CD4-positive, alpha-beta memory T cell (primary cell): ENCODE measurements around the gene TNRC6C. TPM values are rescaled to one million over a fixed set of nuclear protein-coding genes. Genes with fewer than 3 reads are reported as not detected.
A peak's percentile ranks its signal among the peaks of the same experiment; 100 is the strongest.
"Not testable (repeated sequence)": the region's sequence is repeated elsewhere in the genome, so short reads cannot be mapped to it uniquely, and the experiment has no call there.

Source experiments
- CTCF ChIA-PET: fragments of 350-600 bp; sonication (Branson Sonifier 250); formaldehyde crosslinking; loops from one replicate; lab custom pipeline; 2021; ENCODE audit warnings: inconsistent platforms; ENCODE audit not compliant: partially characterized antibody; lab: Charles Lee
- POLR2A ChIA-PET: fragments of 350-600 bp; sonication (Branson Sonifier 250); formaldehyde crosslinking; loops from one replicate; lab custom pipeline; 2021; ENCODE audit not compliant: partially characterized antibody; lab: Charles Lee
- DNase-seq, 5 donors: peaks; one replicate each; pipeline versions ENCODE4 v3.0.0 to v3.0.0-alpha.2; 2020 to 2022; ENCODE audit warnings: mixed read lengths in 1 of 5
- H3K27ac ChIP-seq: one replicate; pipeline ENCODE4 v1.7.0; 2013; ENCODE audit warnings: low read depth, low read length
- H3K27me3 ChIP-seq: 2 replicates; pipeline ENCODE4 v1.7.0; 2013; ENCODE audit warnings: mild to moderate bottlenecking, low read length, moderate library complexity; ENCODE audit not compliant: insufficient read depth
- H3K36me3 ChIP-seq: 2 replicates; pipeline ENCODE4 v1.7.0; 2013; ENCODE audit warnings: mild to moderate bottlenecking, low read length, moderate library complexity; ENCODE audit not compliant: insufficient read depth
- H3K4me1 ChIP-seq: 2 replicates; pipeline ENCODE4 v1.7.0; 2013; ENCODE audit warnings: mild to moderate bottlenecking, low read length, moderate library complexity; ENCODE audit not compliant: insufficient read depth
- H3K4me3 ChIP-seq, 2 donors: one replicate each; pipeline ENCODE4 v1.7.0; 2013; ENCODE audit warnings: low read length in 2 of 2, mild to moderate bottlenecking in 1 of 2
- H3K9me3 ChIP-seq, 2 donors: one replicate each; pipeline ENCODE4 v1.7.0; 2013; ENCODE audit warnings: low read length in 2 of 2, control low read depth in 1 of 2; ENCODE audit not compliant: control insufficient read depth in 1 of 2
- H3K27ac Mint-ChIP-seq, 7 donors: one replicate each; pipeline ENCODE4 v1.8.0; 2020 to 2021; ENCODE audit warnings: mixed read lengths in 7 of 7, mild to moderate bottlenecking in 6 of 7, inconsistent platforms in 3 of 7, moderate library complexity in 3 of 7
- H3K27me3 Mint-ChIP-seq, 2 donors: one replicate each; pipeline ENCODE4 v1.8.0; 2020 to 2021; ENCODE audit warnings: mixed read lengths in 2 of 2
- H3K36me3 Mint-ChIP-seq, 2 donors: one replicate each; pipeline ENCODE4 v1.8.0; 2020 to 2021; ENCODE audit warnings: mixed read lengths in 2 of 2, inconsistent platforms in 1 of 2, mild to moderate bottlenecking in 1 of 2
- H3K4me1 Mint-ChIP-seq, 4 donors: one replicate each; pipeline ENCODE4 v1.8.0; 2020 to 2021; ENCODE audit warnings: mixed read lengths in 4 of 4, mild to moderate bottlenecking in 1 of 4
- H3K4me3 Mint-ChIP-seq, 8 donors: one replicate each; pipeline ENCODE4 v1.8.0; 2020 to 2021; ENCODE audit warnings: mixed read lengths in 8 of 8, mild to moderate bottlenecking in 7 of 8, moderate library complexity in 6 of 8, inconsistent platforms in 3 of 8
- H3K9me3 Mint-ChIP-seq, 8 donors: one replicate each; pipeline ENCODE4 v1.8.0; 2020 to 2021; ENCODE audit warnings: mixed read lengths in 8 of 8, mild to moderate bottlenecking in 5 of 8, inconsistent platforms in 3 of 8, moderate library complexity in 1 of 8
- intact Hi-C: fragments of 100-400 bp; cut with micrococcal nuclease; formaldehyde crosslinking; loops from one replicate; pipeline ENCODE4 v1.15.1; 2023
- polyA plus RNA-seq, 2 donors: library from polyadenylated mRNA; unstranded; fragments of 300-500 nt; fragmentation: Illumina TruSeq; gene quantifications; one replicate each; pipeline ENCODE4 v1.2.3, GENCODE V29; 2021
- total RNA-seq, 2 experiments: library from RNA; stranded (reverse); gene quantifications; one replicate each; pipeline ENCODE4 v1.2.3, GENCODE V29; 2021

Gene TNRC6C
- total and polyA plus RNA-seq, 4 experiments from 2014 or later: 1.3 to 112 (median 57.0) TPM

- POLR2A ChIA-PET: interaction anchor here (0.6 kb wide), 1 partner anchor 1014 kb away, joined by 3 read pairs; no protein-coding TSS in a partner anchor
- no peaks in the 10 kb centered on the region for H3K27me3 ChIP-seq
- no peak overlapping the region for H3K4me3 ChIP-seq
- no peak overlapping the region for H3K27ac ChIP-seq
- H3K4me3 Mint-ChIP-seq: no peak overlapping the region
- no peaks in the 10 kb centered on the region for H3K9me3 Mint-ChIP-seq
- H3K27ac Mint-ChIP-seq: no peak overlapping the region
- CTCF ChIA-PET: interaction anchor here (0.8 to 1.3 kb wide), 4 partner anchors 19 to 107 kb away, joined by 3 to 5 read pairs (median 4); no protein-coding TSS in a partner anchor
- H3K9me3 ChIP-seq: no peaks in the 10 kb centered on the region
- H3K27me3 Mint-ChIP-seq: no peaks in the 10 kb centered on the region
- peaks cover 54 to 78% of the 10 kb centered on the region in 2 donors for H3K36me3 Mint-ChIP-seq
- H3K4me1 ChIP-seq: no peaks in the 10 kb centered on the region
- no peaks in the 10 kb centered on the region for H3K4me1 Mint-ChIP-seq
- intact Hi-C loops: no loop called here
- no peak for DNase-seq
- H3K36me3 ChIP-seq: peaks cover 73% of the 10 kb centered on the region
These were observed 111.2 kb downstream of the TNRC6C start for GRCh38 chr17:78069695-78070094.

DNA sequence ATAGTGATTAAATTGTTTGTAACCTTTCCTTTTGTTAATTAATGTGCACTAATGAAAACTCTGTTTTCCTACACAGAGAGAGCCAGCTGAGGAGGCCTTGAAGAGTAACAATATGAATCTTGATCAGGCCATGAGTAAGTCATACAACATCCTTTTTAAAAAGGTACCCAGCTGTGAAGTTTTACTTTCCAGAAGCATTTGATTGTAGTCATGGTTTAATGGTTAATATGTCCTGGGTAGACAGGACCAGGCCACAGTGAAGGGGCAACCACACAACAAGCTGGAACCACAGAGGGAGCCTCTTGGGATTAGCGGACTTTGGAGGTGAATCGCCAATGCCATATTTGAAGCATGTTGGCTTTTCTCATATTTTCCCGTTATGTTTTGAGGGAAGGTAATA, 114.5 kb downstream of the TNRC6C start:
- DNase-seq: no peak
- CTCF ChIA-PET: interaction anchor here (1.3 kb wide), 1 partner anchor 12 kb away, joined by 3 read pairs; no protein-coding TSS in a partner anchor
- Mint-ChIP-seq H3K4me1 (no peaks in the 10 kb centered on the region), H3K27ac (peak overlapping the region in 1 of 7 donors; percentile 53), H3K4me3 (no peak overlapping the region), H3K27me3 (no peaks in the 10 kb centered on the region), H3K36me3 (peaks cover 63 to 82% of the 10 kb centered on the region in 2 donors), H3K9me3 (no peaks in the 10 kb centered on the region)
- H3K4me3 ChIP-seq: no peak overlapping the region
- H3K27me3 ChIP-seq: no peaks in the 10 kb centered on the region
- no peak overlapping the region for H3K27ac ChIP-seq
- no peaks in the 10 kb centered on the region for H3K4me1 ChIP-seq
- H3K9me3 ChIP-seq: no peaks in the 10 kb centered on the region
- intact Hi-C loops: no loop called here
- H3K36me3 ChIP-seq: peaks cover 87% of the 10 kb centered on the region
- POLR2A ChIA-PET: no interaction called here

DNA sequence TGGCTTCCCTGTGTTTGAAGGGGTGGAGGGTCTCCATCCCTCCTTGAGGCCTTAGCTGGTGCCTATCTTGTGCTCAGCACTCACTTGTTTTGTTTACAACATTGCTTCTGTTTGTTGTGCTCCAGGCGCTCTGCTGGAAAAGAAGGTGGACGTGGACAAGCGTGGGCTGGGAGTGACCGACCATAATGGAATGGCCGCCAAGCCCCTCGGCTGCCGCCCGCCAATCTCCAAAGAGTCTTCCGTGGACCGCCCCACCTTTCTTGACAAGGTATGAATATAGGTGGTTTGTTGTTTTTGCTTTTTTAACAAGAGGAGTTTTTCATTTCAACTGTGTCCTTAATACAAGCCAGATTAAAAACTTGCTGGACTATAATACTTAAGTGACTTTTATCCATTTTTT, 116.5 kb downstream of the TNRC6C start:
- Mint-ChIP-seq H3K9me3 (no peaks in the 10 kb centered on the region), H3K4me1 (no peaks in the 10 kb centered on the region), H3K4me3 (no peak overlapping the region), H3K27me3 (no peaks in the 10 kb centered on the region), H3K36me3 (peaks cover 69 to 86% of the 10 kb centered on the region in 2 donors), H3K27ac (no peak overlapping the region)
- Histone ChIP-seq H3K27me3 (no peaks in the 10 kb centered on the region), H3K27ac (no peak overlapping the region), H3K36me3 (peaks cover 87% of the 10 kb centered on the region), H3K9me3 (no peaks in the 10 kb centered on the region), H3K4me1 (no peaks in the 10 kb centered on the region), H3K4me3 (no peak overlapping the region)
- CTCF ChIA-PET: interaction anchor here (1.0 kb wide), 1 partner anchor 10 kb away, joined by 4 read pairs; no protein-coding TSS in a partner anchor
- intact Hi-C loops: no loop called here
- DNase-seq: no peak
- POLR2A ChIA-PET: no interaction called here

- Mint-ChIP-seq H3K4me3 (no peak overlapping the region), H3K27ac (peak overlapping the region in 1 of 7 donors; percentile 30), H3K36me3 (peaks cover 66 to 84% of the 10 kb centered on the region in 2 donors), H3K9me3 (no peaks in the 10 kb centered on the region), H3K4me1 (no peaks in the 10 kb centered on the region), H3K27me3 (no peaks in the 10 kb centered on the region)
- ChIA-PET CTCF (interaction anchor here (0.7 to 1.0 kb wide), 2 partner anchors 9 to 94 kb away, joined by 3 to 4 read pairs; no protein-coding TSS in a partner anchor), POLR2A (no interaction called here)
- Histone ChIP-seq H3K27ac (no peak overlapping the region), H3K36me3 (peaks cover 82% of the 10 kb centered on the region), H3K4me1 (no peaks in the 10 kb centered on the region), H3K4me3 (no peak overlapping the region), H3K9me3 (no peaks in the 10 kb centered on the region), H3K27me3 (no peaks in the 10 kb centered on the region)
- DNase-seq: no peak
- intact Hi-C loops: no loop called here
These were observed 117.0 kb downstream of the TNRC6C start for GRCh38 chr17:78075545-78075944.

- CTCF ChIA-PET: no interaction called here
- Mint-ChIP-seq H3K27me3 (no peaks in the 10 kb centered on the region), H3K4me3 (no peak overlapping the region), H3K36me3 (peaks cover 57 to 82% of the 10 kb centered on the region in 2 donors), H3K9me3 (no peaks in the 10 kb centered on the region), H3K4me1 (no peaks in the 10 kb centered on the region), H3K27ac (peak overlapping the region in 3 of 7 donors; percentile 53 to 73 (median 56))
- H3K9me3 ChIP-seq: no peaks in the 10 kb centered on the region
- POLR2A ChIA-PET: no interaction called here
- no peak for DNase-seq
- no peaks in the 10 kb centered on the region for H3K4me1 ChIP-seq
- H3K27me3 ChIP-seq: no peaks in the 10 kb centered on the region
- H3K4me3 ChIP-seq: no peak overlapping the region
- intact Hi-C loops: no loop called here
- H3K27ac ChIP-seq: no peak overlapping the region
- H3K36me3 ChIP-seq: peaks cover 68% of the 10 kb centered on the region
These were observed 120.8 kb downstream of the TNRC6C start for GRCh38 chr17:78079253-78079652.

DNA sequence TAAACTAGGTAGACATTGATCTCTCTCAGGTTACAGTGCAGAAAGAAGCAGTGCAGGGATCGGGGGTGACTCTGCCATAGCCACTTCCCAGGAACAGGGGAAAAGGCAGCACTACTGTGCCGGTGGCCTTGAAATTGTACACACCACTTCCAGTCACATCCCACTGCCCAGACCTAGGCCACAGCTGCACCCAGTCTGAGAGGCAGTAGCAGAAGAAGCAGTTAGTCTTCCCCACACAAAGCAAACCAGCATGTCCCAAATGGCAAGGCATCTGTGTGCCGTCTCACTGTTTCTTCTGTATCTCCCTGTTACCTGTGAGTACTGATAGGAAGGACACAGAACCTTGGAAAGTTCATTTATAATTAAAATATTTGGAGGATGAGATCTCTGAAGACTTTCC, 123.0 kb downstream of the TNRC6C start:
- Histone ChIP-seq H3K27me3 (no peaks in the 10 kb centered on the region), H3K4me1 (no peaks in the 10 kb centered on the region), H3K9me3 (no peaks in the 10 kb centered on the region), H3K36me3 (peaks cover 52% of the 10 kb centered on the region), H3K27ac (no peak overlapping the region), H3K4me3 (no peak overlapping the region)
- CTCF ChIA-PET: interaction anchor here (6.1 kb wide), 1 partner anchor 96 kb away, joined by 62 read pairs; no protein-coding TSS in a partner anchor
- peaks cover 51 to 79% of the 10 kb centered on the region in 2 donors for H3K36me3 Mint-ChIP-seq
- peak overlapping the region in 2 of 7 donors; percentile 12 to 24 for H3K27ac Mint-ChIP-seq
- H3K4me3 Mint-ChIP-seq: no peak overlapping the region
- intact Hi-C loops: no loop called here
- H3K27me3 Mint-ChIP-seq: no peaks in the 10 kb centered on the region
- no peaks in the 10 kb centered on the region for H3K9me3 Mint-ChIP-seq
- no peak for DNase-seq
- POLR2A ChIA-PET: no interaction called here
- H3K4me1 Mint-ChIP-seq: peaks cover 0 to 2% (median 0%) of the 10 kb centered on the region in 4 donors

- H3K27ac Mint-ChIP-seq: peak overlapping the region in 1 of 7 donors; percentile 57
- DNase-seq, H3K27me3 ChIP-seq, H3K9me3 ChIP-seq, H3K4me3 ChIP-seq, H3K27me3 Mint-ChIP-seq, POLR2A ChIA-PET, H3K27ac ChIP-seq, intact Hi-C loops, H3K9me3 Mint-ChIP-seq, H3K4me1 ChIP-seq, H3K4me3 Mint-ChIP-seq, H3K4me1 Mint-ChIP-seq: not testable (repeated sequence)
- H3K36me3 ChIP-seq: peaks cover 51% of the 10 kb centered on the region
- peaks cover 52 to 78% of the 10 kb centered on the region in 2 donors for H3K36me3 Mint-ChIP-seq
- CTCF ChIA-PET: interaction anchor here (1.3 to 6.1 kb wide), 3 partner anchors 10 to 95 kb away, joined by 3 to 62 read pairs (median 4); no protein-coding TSS in a partner anchor
These were observed 123.9 kb downstream of the TNRC6C start for GRCh38 chr17:78082355-78082872.
